Suprapubic skin (tissue), 4 donors: ENCODE results near the gene UBQLN3. TPM values are rescaled to one million over a fixed set of nuclear protein-coding genes. Genes with fewer than 3 reads are reported as not detected.

ENCODE experiments used
- DNase-seq, 2 donors: peaks; one replicate each; pipeline ENCODE4 v3.0.0-alpha.2; 2019; ENCODE audit warnings: low spot score in 2 of 2
- H3K27ac ChIP-seq: fragments of 200-600 bp; sonication (generic); one replicate; pipeline ENCODE4 v1.5.1; 2019
- H3K27me3 ChIP-seq: fragments of 200-600 bp; sonication (generic); one replicate; pipeline ENCODE4 v1.5.1; 2019
- H3K36me3 ChIP-seq: fragments of 200-600 bp; sonication (generic); one replicate; pipeline ENCODE4 v1.5.1; 2019
- H3K4me1 ChIP-seq: fragments of 200-600 bp; sonication (generic); one replicate; pipeline ENCODE4 v1.5.1; 2019
- H3K4me3 ChIP-seq: fragments of 200-600 bp; sonication (generic); one replicate; pipeline ENCODE4 v1.5.1; 2019; ENCODE audit warnings: mild to moderate bottlenecking
- H3K9me3 ChIP-seq: fragments of 200-600 bp; sonication (generic); one replicate; pipeline ENCODE4 v1.5.1; 2019
- EP300 ChIP-seq: sonication (generic); formaldehyde crosslinking; IDR thresholded peaks from one replicate; pipeline ENCODE4 v1.6.1; 2017; ENCODE audit warnings: antibody characterized with exemption
- POLR2A ChIP-seq, 2 donors: fragments of 450-650 bp; IDR thresholded peaks; one replicate each; pipeline ENCODE4 v1.6.1; 2017; ENCODE audit warnings: antibody characterized with exemption in 2 of 2, mild to moderate bottlenecking in 2 of 2, moderate library complexity in 2 of 2
- POLR2AphosphoS5 ChIP-seq, 3 donors: sonication (generic); formaldehyde crosslinking; IDR thresholded peaks; one replicate each; pipeline ENCODE4 v1.6.1; 2017; ENCODE audit warnings: antibody characterized with exemption in 3 of 3
- WGBS: methylation state at CpG from one replicate; pipeline ENCODE4 v1.1.5; 2018; 5-methylcytosine and 5-hydroxymethylcytosine counted together
- total RNA-seq, 4 donors: library from RNA; depleted of rRNA; stranded (reverse); fragments of >200 nt; gene quantifications; one replicate each; pipeline ENCODE4 v1.1.0, GENCODE V29; 2016
- TF ChIP-seq, protein P1 (sequence below), 2 donors: fragments of 200-600 bp in 1 of 2; fragments of 450-650 bp in 1 of 2; sonication (generic) in 1 of 2; IDR thresholded peaks; one replicate each; pipeline ENCODE4 v1.5.1; 2016 to 2019; ENCODE audit warnings: antibody characterized with exemption in 2 of 2, mild to moderate bottlenecking in 1 of 2, moderate library complexity in 1 of 2

The UBQLN3 gene
- total RNA-seq, 4 donors from 2014 or later = 0.56 TPM; not detected in 3

DNA sequence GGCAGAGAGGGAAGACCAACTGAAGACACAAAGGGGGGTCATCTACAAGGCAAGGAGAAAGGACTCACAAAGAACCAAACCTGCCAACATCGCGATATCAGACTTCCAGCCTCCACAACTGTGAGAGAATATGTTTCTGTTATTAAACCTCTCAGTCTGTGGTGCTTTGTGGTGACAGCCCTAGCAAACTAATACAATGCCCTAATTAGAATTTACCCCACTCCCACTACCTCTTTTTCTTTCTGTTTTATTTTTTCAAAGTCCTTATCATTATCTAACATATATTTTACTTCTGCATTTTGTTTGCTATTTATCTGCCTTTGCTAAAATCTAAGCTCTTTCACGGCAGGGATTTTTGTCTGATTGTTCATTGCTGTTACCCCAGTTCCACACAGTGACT, 23.8 kb downstream of the UBQLN3 start:
- H3K36me3 ChIP-seq = no peaks in the 10 kb centered on the region
- no peaks in the 10 kb centered on the region for H3K27me3 ChIP-seq
- WGBS = 83% methylated on average over 3 of the region's 3 CpGs
- no peak overlapping the region for H3K27ac ChIP-seq
- H3K4me3 ChIP-seq = no peak overlapping the region
- DNase-seq = no peak
- no peaks in the 10 kb centered on the region for H3K4me1 ChIP-seq
- no peaks in the 10 kb centered on the region for H3K9me3 ChIP-seq
- no peak for TF ChIP-seq POLR2A (IDR thresholded peaks at IDR 0.05)
- no peak for TF ChIP-seq EP300
- no peak for TF ChIP-seq POLR2AphosphoS5 (IDR thresholded peaks at IDR 0.05)
- TF ChIP-seq, protein P1, sequence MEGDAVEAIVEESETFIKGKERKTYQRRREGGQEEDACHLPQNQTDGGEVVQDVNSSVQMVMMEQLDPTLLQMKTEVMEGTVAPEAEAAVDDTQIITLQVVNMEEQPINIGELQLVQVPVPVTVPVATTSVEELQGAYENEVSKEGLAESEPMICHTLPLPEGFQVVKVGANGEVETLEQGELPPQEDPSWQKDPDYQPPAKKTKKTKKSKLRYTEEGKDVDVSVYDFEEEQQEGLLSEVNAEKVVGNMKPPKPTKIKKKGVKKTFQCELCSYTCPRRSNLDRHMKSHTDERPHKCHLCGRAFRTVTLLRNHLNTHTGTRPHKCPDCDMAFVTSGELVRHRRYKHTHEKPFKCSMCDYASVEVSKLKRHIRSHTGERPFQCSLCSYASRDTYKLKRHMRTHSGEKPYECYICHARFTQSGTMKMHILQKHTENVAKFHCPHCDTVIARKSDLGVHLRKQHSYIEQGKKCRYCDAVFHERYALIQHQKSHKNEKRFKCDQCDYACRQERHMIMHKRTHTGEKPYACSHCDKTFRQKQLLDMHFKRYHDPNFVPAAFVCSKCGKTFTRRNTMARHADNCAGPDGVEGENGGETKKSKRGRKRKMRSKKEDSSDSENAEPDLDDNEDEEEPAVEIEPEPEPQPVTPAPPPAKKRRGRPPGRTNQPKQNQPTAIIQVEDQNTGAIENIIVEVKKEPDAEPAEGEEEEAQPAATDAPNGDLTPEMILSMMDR (IDR thresholded peaks at IDR 0.05) = no peak

DNA sequence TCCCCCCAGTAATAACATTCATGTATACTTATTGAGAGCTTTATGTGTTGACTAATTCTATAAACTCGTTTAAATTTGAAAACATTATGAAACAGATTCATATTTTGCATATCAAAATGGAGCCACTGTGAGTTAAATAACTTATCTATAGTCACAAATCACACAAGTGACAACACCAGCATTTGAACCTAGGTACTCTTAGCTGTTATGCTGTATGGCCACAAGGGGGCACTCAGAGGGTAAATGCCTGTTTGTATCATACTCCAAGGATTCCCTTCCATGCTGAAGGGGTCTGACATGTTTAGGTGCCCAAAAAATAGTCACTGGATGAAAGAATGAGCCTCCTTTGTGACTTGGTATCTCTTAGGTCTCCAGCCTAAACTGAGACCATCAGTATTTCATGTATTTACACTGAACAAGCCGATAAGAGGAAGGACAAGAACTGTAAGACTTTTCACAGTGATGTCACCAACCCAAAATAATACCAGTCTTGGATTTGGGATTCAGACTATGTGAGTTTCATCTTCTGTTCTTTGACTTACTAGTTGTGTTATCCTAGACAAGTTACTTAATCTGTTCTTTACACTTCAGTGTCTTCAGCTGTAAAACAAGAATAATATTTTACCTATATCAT, 33.5 kb downstream of the UBQLN3 start:
- Histone ChIP-seq H3K9me3 (no peaks in the 10 kb centered on the region), H3K36me3 (no peaks in the 10 kb centered on the region), H3K27me3 (no peaks in the 10 kb centered on the region), H3K4me3 (no peak overlapping the region), H3K27ac (no peak overlapping the region), H3K4me1 (no peaks in the 10 kb centered on the region)
- 41% methylated on average over 2 of the region's 2 CpGs for WGBS
- no peak for DNase-seq
- TF ChIP-seq POLR2AphosphoS5 (IDR thresholded peaks at IDR 0.05) (no peak), EP300 (no peak), POLR2A (IDR thresholded peaks at IDR 0.05) (no peak)
- TF ChIP-seq, protein P1 (IDR thresholded peaks at IDR 0.05) = peak; percentile 22 to 56

DNA sequence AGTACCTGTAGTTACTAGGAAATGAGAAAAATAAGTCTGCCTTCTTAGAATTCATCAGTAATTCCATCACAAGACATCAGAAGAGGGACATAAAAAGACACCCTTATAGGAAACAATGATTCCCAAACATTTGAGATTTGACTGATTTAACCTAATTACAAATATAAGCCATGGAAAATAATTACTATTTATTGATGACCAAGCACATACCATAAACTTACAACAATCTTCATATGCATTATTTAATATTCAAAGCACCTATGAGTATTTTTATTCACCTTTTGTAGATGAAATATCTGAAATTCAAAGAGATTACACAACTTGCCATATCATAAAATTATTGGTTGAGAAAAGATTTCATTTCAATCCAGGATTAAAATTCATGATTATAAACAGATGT, 35.8 kb downstream of the UBQLN3 start:
- no peaks in the 10 kb centered on the region for H3K27me3 ChIP-seq
- H3K9me3 ChIP-seq = no peaks in the 10 kb centered on the region
- TF ChIP-seq, protein P1 (IDR thresholded peaks at IDR 0.05) = no peak
- TF ChIP-seq EP300 (no peak), POLR2AphosphoS5 (IDR thresholded peaks at IDR 0.05) (no peak), POLR2A (IDR thresholded peaks at IDR 0.05) (no peak)
- H3K4me1 ChIP-seq = no peaks in the 10 kb centered on the region
- no peak for DNase-seq
- H3K36me3 ChIP-seq = no peaks in the 10 kb centered on the region
- no peak overlapping the region for H3K4me3 ChIP-seq
- no peak overlapping the region for H3K27ac ChIP-seq

DNA sequence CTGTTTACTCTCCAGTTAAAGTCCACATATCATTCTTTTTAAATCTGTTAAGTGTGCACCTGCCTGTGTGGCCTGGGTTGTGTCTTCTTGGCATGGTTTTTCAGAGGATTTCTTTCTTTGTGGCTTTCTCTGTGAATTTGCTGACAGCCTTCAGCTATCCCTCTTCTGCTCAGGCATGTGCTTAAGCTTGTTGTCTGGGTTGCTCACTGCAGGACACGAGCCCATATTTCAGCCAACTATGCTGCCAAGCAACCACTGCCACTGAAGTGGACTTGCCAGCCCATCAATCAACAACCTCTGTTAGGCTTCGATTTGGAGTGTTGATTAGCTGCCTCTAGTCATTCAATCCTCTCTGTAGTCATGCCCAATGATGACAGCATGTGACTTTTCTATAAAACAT, 42.2 kb downstream of the UBQLN3 start:
- no peak for DNase-seq
- WGBS = 33% methylated on average over 2 of the region's 2 CpGs
- Histone ChIP-seq H3K27me3 (no peaks in the 10 kb centered on the region), H3K27ac (no peak overlapping the region), H3K4me1 (no peaks in the 10 kb centered on the region), H3K9me3 (no peaks in the 10 kb centered on the region), H3K36me3 (no peaks in the 10 kb centered on the region), H3K4me3 (no peak overlapping the region)
- TF ChIP-seq POLR2AphosphoS5 (IDR thresholded peaks at IDR 0.05) (no peak), POLR2A (IDR thresholded peaks at IDR 0.05) (no peak), EP300 (no peak)
- TF ChIP-seq, protein P1 (IDR thresholded peaks at IDR 0.05) = no peak

DNA sequence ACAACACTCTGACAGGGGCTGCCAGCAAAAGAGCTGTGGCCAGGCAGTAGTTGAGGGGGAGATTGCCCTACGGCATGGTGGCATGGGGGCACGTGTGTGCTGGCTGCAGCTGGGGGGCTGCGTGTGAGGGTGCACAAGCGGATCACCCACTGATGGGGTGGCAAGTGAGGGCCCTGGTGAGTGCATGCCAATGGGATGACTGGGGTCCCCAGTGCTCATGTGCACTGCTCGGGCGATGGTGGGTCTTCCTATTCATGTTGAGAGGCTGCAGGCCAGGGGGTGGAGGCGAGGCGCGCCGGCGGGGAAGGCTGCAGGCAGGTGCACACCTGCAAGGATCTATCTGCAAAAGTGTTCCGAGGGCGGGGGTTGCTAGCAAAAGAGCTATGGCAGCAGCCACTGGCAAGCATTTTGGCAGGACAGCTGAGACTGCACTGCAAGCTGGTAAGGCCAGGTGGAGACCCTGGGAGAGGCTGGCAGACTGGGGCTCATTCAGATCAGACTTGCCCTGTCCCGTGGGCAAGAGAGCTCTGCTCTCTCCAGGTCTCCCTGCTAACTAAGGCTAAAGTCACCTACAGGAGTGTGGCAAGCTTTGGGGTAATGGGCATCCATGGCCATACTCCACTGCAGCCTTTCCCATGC, 48.7 kb downstream of the UBQLN3 start:
- WGBS = 93% methylated on average over 10 of the region's 14 CpGs
- Histone ChIP-seq H3K27me3 (no peaks in the 10 kb centered on the region), H3K4me3 (no peak overlapping the region), H3K27ac (no peak overlapping the region), H3K9me3 (peaks cover 7% of the 10 kb centered on the region), H3K36me3 (no peaks in the 10 kb centered on the region), H3K4me1 (no peaks in the 10 kb centered on the region)
- TF ChIP-seq EP300 (no peak), POLR2A (IDR thresholded peaks at IDR 0.05) (no peak), POLR2AphosphoS5 (IDR thresholded peaks at IDR 0.05) (no peak)
- TF ChIP-seq, protein P1 (IDR thresholded peaks at IDR 0.05) = no peak
- DNase-seq = no peak

Other genes starting within 250 kb of the UBQLN3 start
- gene HBE1, start 240.0 kb downstream of the UBQLN3 start, total RNA-seq = 1 to 10 TPM in 1 of 4 donors, not detected in 3; 1.9 TPM
- gene OR51B4, start 208.0 kb downstream of the UBQLN3 start, total RNA-seq = not detected
- gene OR51B2, start 185.7 kb downstream of the UBQLN3 start, total RNA-seq = not detected
- not detected for gene OR51B5, start 166.4 kb downstream of the UBQLN3 start, total RNA-seq
- gene OR51B6, start 158.4 kb downstream of the UBQLN3 start, total RNA-seq = not detected
- gene OR51M1, start 126.1 kb downstream of the UBQLN3 start, total RNA-seq = not detected
- gene OR51Q1, start 87.8 kb downstream of the UBQLN3 start, total RNA-seq = not detected
- not detected for gene OR51I1, start 68.4 kb downstream of the UBQLN3 start, total RNA-seq
- not detected for gene OR51I2, start 60.6 kb downstream of the UBQLN3 start, total RNA-seq
- gene OR52D1, start 21.3 kb downstream of the UBQLN3 start, total RNA-seq = not detected
- gene UBQLNL, start 6.7 kb upstream of the UBQLN3 start, total RNA-seq = 1 to 10 TPM in 2 of 4 donors, under 1 TPM in 1, not detected in 1; 0.26 to 3.6 (median 1.9) TPM
- 1 to 10 TPM in 1 of 4 donors, under 1 TPM in 1, not detected in 2; 0.85 to 2.1 TPM for gene OR52H1, start 38.6 kb upstream of the UBQLN3 start, total RNA-seq
- gene OR52B6, start 70.9 kb upstream of the UBQLN3 start, total RNA-seq = not detected
- 1 to 10 TPM in 3 of 4 donors, under 1 TPM in 1; 0.72 to 4.8 (median 1.9) TPM for gene TRIM6, start 86.7 kb upstream of the UBQLN3 start, total RNA-seq
- gene TRIM34, start 115.0 kb upstream of the UBQLN3 start, total RNA-seq = 1 to 10 TPM; 5.0 to 8.4 (median 7.2) TPM
- gene TRIM5, start 175.1 kb upstream of the UBQLN3 start, total RNA-seq = 10 to 100 TPM; 12.3 to 21.7 (median 16.8) TPM
- gene TRIM22, start 179.8 kb upstream of the UBQLN3 start, total RNA-seq = 10 to 100 TPM in 2 of 4 donors, 1 to 10 TPM in 2; 8.5 to 20.3 (median 13.6) TPM
- not detected for gene OR56B1, start 226.5 kb upstream of the UBQLN3 start, total RNA-seq
- gene OR52N4, start 244.3 kb upstream of the UBQLN3 start, total RNA-seq = not detected